ENCODE data around the gene PSAP. TPM values are rescaled to one million over a fixed set of nuclear protein-coding genes. Genes with fewer than 3 reads are reported as not detected.

Gene PSAP
- total RNA-seq, 1 experiment from 2014 or later, result 683 TPM

DNA sequence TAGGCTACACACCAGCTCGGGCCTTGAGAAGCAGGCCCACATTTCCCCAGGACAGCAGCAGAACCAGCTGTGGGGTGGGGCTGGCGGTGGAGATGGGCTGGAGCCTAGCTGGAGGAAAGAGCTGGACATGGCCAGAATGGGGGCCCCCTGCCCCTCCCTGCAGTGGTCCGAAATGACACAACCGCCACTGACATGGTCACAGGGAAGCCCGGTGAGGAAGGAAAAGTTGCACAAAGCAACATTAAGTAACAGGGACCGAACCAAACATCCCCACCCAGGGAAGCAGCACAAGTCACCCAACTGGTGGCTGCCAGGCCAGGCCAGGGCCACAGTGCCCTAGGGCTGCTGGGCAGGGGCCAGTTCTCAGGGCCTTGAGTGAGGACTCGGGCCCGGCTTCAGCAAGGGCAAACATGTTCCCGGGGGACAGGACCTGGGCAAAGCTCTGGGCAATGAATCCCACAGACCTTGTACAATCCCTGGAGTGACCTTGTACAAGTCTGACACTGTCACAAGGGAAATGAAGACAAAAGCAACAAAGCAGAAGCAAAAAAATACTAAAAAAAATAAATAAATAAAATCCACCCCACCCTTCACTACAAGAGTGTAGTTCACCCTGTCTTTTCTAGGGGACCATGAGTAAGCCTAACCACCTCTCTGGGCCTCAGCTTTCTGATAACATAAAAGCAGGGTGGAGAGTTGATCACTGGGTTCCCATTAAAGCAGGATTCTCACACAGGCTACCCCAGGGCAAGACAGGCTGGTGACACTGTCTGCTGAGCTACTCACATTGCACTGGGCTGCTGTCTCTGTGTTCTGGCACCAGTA, 33.0 kb downstream of the PSAP start:
- Histone ChIP-seq H3K9me3 (ENCODE audit: insufficient read depth, low read depth) (no peaks in the 10 kb centered on the region), H3K9me2 (ENCODE audit: insufficient read depth) (no peaks in the 10 kb centered on the region), H2AFZ (no peak overlapping the region), H3K79me2 (ENCODE audit: low read depth) (no peaks in the 10 kb centered on the region), H3F3A (ENCODE audit: insufficient read depth, low read depth) (0 out of 2 replicates have a peak, but pooled peaks cover 10% of the 10 kb centered on the region), H3K4me2 (no peak overlapping the region), H3K27me3 (ENCODE audit: insufficient read depth, low read depth) (no peaks in the 10 kb centered on the region), H4K20me1 (ENCODE audit: insufficient read depth) (0 out of 2 replicates have a peak, but pooled peaks cover 12% of the 10 kb centered on the region), H3K36me3 (ENCODE audit: low read depth) (peaks cover 37% of the 10 kb centered on the region), H3K4me3 (no peak overlapping the region), H3K27ac (no peak overlapping the region), H3K4me1 (replicated peaks; ENCODE audit: insufficient read depth) (no peaks in the 10 kb centered on the region)
- DNase-seq, result peak in 1 of 2 experiments; percentile 22
- no peak for TF ChIP-seq EZH2 (IDR thresholded peaks at IDR 0.05; ENCODE audit: low read depth)
- no peak for TF ChIP-seq CTCF (conservative IDR thresholded peaks at IDR 0.05)
- CTCF ChIA-PET, result no interaction called here
- intact Hi-C loops (cut with micrococcal nuclease; ENCODE audit: unreplicated experiment), result no loop called here
- BruUV-seq (replicated peaks), result no TSS peak
- POLR2A ChIA-PET (ENCODE audit: unreplicated experiment), result no interaction called here

DNA sequence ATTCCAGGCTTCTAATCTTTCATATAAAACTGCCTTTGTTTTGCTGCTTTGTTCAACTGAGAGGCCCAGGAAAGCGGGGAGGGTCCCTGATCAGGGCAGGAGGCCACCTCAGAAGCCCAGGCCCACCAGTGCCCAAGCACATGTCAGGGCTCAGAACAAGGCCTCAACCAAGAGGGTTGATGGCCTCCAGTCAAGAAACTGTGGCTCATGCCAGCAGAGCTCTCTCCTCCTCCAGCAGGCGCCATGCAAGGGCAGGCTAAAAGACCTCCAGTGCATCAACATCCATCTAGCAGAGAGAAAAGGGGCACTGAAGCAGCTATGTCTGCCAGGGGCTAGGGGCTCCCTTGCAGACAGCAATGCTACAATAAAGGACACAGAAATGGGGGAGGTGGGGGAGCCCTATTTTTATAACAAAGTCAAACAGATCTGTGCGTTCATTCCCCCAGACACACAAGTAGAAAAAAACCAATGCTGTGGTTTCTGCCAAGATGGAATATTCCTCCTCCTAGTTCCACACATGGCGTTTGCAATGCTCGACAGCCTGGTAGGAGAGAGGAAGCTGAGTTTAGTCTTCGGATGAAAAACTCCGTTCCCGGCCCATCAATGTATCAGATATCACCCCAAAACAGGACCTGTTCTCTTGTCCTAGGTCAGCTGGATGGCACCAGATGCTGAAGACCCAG, 34.0 kb downstream of the PSAP start:
- intact Hi-C loops (cut with micrococcal nuclease; ENCODE audit: unreplicated experiment), result no loop called here
- H3K27ac ChIP-seq, result no peak overlapping the region
- no peaks in the 10 kb centered on the region for H3K27me3 ChIP-seq (ENCODE audit: insufficient read depth, low read depth)
- no peak overlapping the region for H2AFZ ChIP-seq
- H3K9me3 ChIP-seq (ENCODE audit: insufficient read depth, low read depth), result no peaks in the 10 kb centered on the region
- no peaks in the 10 kb centered on the region for H3K4me1 ChIP-seq (replicated peaks; ENCODE audit: insufficient read depth)
- no peak overlapping the region for H3K4me2 ChIP-seq
- TF ChIP-seq CTCF (conservative IDR thresholded peaks at IDR 0.05), result no peak
- TF ChIP-seq EZH2 (IDR thresholded peaks at IDR 0.05; ENCODE audit: low read depth), result no peak
- 0 out of 2 replicates have a peak, but pooled peaks cover 10% of the 10 kb centered on the region for H3F3A ChIP-seq (ENCODE audit: insufficient read depth, low read depth)
- CTCF ChIA-PET, result no interaction called here
- DNase-seq, result peak in 1 of 2 experiments; percentile 3
- H3K9me2 ChIP-seq (ENCODE audit: insufficient read depth), result no peaks in the 10 kb centered on the region
- H3K79me2 ChIP-seq (ENCODE audit: low read depth), result no peaks in the 10 kb centered on the region
- H4K20me1 ChIP-seq (ENCODE audit: insufficient read depth), result 0 out of 2 replicates have a peak, but pooled peaks cover 6% of the 10 kb centered on the region
- POLR2A ChIA-PET (ENCODE audit: unreplicated experiment), result no interaction called here
- H3K4me3 ChIP-seq, result no peak overlapping the region
- H3K36me3 ChIP-seq (ENCODE audit: low read depth), result peaks cover 33% of the 10 kb centered on the region
- BruUV-seq (replicated peaks), result no TSS peak

DNA sequence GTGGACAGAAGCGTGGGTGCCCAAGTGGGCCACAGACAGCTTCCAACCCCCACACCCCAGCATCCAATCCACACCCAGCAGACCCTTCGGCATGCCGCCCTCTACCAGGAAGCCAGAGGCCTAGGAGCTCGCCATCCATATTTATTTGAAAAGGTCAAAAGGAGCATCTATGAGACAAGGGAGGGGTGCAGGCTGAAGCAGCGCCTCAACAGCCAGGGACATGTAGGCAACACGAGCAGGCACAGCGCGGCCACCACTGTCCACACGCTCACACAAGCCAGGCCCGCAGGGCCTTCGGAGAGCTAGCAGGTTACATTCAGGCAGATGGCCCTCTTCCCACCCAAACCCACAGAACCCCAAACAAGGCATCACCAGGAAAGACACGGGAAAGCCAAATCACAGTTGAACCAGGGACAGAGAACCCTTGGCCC, 34.6 kb downstream of the PSAP start:
- intact Hi-C loops (cut with micrococcal nuclease; ENCODE audit: unreplicated experiment), result no loop called here

More for the DNA sequence above, 34.6 kb downstream of the PSAP start:
- BruUV-seq (replicated peaks), result TSS peak; percentile 48
- DNase-seq, result no peak
- H3K4me1 ChIP-seq (replicated peaks; ENCODE audit: insufficient read depth), result no peaks in the 10 kb centered on the region
- ChIA-PET POLR2A (ENCODE audit: unreplicated experiment) (no interaction called here), CTCF (no interaction called here)
- peaks cover 32% of the 10 kb centered on the region for H3K36me3 ChIP-seq (ENCODE audit: low read depth)
- H2AFZ ChIP-seq, result no peak overlapping the region
- H3K4me3 ChIP-seq, result no peak overlapping the region
- H3K4me2 ChIP-seq, result no peak overlapping the region
- H4K20me1 ChIP-seq (ENCODE audit: insufficient read depth), result 0 out of 2 replicates have a peak, but pooled peaks cover 6% of the 10 kb centered on the region
- H3K27me3 ChIP-seq (ENCODE audit: insufficient read depth, low read depth), result no peaks in the 10 kb centered on the region
- TF ChIP-seq CTCF (conservative IDR thresholded peaks at IDR 0.05), result no peak
- no peak for TF ChIP-seq EZH2 (IDR thresholded peaks at IDR 0.05; ENCODE audit: low read depth)
- H3K79me2 ChIP-seq (ENCODE audit: low read depth), result no peaks in the 10 kb centered on the region
- H3K27ac ChIP-seq, result no peak overlapping the region
- H3K9me2 ChIP-seq (ENCODE audit: insufficient read depth), result no peaks in the 10 kb centered on the region
- 0 out of 2 replicates have a peak, but pooled peaks cover 10% of the 10 kb centered on the region for H3F3A ChIP-seq (ENCODE audit: insufficient read depth, low read depth)
- no peaks in the 10 kb centered on the region for H3K9me3 ChIP-seq (ENCODE audit: insufficient read depth, low read depth)
